ENCODE results near the gene SRP9.
"Not testable (repeated sequence)": the region's sequence is repeated elsewhere in the genome, so short reads cannot be mapped to it uniquely, and the experiment has no call there.

SRP9 gene

GRCh38 chr1:225774281-225775147 is 3.1 kb upstream of the SRP9 start:
- no peak for DNase-seq (ENCODE audit: low read depth in 2 of 2)

GRCh38 chr1:225776294-225776693 is 1.3 kb upstream of the SRP9 start:
- no peak for DNase-seq (ENCODE audit: low read depth in 2 of 2)

GRCh38 chr1:225777058-225777582 is 506 bp upstream of the SRP9 start:
- DNase-seq (ENCODE audit: low read depth in 2 of 2): no peak

- DNase-seq (ENCODE audit: low read depth in 2 of 2): no peak
These were observed 677 bp downstream of the SRP9 start for GRCh38 chr1:225778337-225778669.

DNA sequence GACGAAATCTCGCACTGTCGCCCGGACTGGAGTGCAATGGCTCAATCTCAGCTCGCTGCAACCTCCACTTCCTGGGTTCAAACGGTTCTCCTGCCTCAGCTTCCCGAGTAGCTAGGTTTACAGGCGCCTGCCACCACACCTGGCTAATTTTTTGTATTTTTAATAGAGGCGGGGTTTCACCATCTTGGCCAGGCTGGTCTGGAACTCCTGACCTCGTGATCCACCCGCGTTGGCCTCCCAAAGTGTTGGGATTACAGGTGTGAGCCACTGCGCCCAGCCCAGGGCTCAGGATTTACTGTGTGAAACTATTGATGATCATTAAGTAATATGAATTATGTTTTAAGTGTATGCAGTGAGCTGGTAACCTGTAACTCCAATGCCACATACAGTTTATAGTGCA is 1.5 kb downstream of the SRP9 start:
- DNase-seq (ENCODE audit: low read depth in 2 of 2): not testable (repeated sequence)

- no peak for DNase-seq (ENCODE audit: low read depth in 2 of 2)
These were observed 2.5 kb downstream of the SRP9 start for GRCh38 chr1:225780134-225780533.

DNA sequence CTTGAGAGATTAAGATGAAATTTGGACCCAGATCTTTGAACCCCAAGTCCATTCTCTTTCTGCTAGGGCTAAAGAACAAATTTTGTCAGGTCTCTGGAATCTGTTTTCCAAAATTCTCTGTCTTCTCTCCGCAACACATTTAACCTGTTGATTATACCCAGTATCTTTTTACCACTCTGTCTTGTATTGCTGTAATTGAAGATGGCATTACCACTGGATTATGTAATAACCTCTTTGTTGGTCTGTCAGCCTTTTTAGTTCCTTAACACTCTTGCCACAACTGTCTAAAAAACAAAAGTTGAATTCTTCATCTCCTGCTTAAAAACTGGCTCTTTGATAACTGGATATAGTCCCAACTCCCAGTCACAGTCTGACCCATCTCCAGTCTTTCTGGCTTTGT is 3.0 kb downstream of the SRP9 start:
- DNase-seq (ENCODE audit: low read depth in 2 of 2): no peak

- not testable (repeated sequence) for DNase-seq (ENCODE audit: low read depth in 2 of 2)
These were observed 11.5 kb downstream of the SRP9 start for GRCh38 chr1:225789142-225789541.

DNA sequence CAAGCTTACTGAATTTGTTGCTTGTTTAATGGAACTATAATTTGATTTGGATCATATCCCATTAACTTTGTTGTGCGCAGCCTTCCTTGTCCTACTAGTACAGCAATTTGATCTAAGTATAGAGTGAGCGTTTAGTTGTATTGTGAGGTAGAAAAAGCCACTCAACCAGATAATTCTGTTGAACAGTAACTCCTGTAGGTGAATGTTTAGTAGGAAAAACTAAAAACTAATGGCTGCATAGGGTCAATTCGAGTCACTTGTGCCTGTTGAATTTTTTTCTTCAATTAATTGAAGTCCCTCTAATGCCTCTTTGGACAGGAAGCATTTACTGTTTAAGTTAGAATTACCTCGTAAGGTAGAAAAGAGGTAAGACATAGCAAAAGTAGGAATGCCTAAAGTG is 17.3 kb downstream of the SRP9 start:
- no peak for DNase-seq (ENCODE audit: low read depth in 2 of 2)

DNA sequence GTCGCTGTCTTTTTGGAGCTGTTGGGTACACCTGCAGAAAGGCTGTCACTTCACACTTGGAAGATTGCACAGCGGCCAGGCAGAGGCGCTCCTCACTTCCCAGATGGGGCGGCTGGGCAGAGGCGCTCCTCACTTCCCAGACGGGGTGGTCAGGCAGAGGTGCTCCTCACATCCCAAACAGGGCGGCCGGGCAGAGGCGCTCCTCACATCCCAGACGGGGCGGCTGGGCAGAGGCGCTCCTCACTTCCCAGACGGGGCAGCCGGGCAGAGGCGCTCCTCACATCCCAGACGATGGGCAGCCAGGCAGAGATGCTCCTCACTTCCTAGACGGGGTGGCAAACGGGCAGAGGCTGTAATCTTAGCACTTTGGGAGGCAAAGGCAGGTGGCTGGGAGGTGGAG is 18.5 kb downstream of the SRP9 start:
- DNase-seq (ENCODE audit: low read depth in 2 of 2): not testable (repeated sequence)

GRCh38 chr1:225801146-225801545 is 23.5 kb downstream of the SRP9 start:
- DNase-seq (ENCODE audit: low read depth in 2 of 2): not testable (repeated sequence)

DNA sequence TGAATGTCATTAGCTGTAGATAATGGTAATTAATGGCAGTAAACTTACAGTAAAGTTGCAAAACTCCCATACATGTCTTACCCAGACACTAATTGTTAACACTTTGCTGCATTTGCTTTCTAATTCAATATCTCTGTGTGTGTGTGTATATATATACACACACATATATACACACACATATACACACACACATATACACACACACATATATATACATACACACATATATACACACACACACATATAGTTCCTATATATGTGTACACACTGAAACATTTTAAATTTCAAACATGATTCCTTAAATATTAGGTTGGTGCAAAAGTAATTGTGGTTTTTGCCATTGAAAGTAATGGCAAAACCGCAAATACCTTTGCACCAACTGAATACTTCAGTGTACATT is 28.6 kb downstream of the SRP9 start:
- DNase-seq (ENCODE audit: low read depth in 2 of 2): no peak

GRCh38 chr1:225806736-225807135 is 29.1 kb downstream of the SRP9 start:
- not testable (repeated sequence) for DNase-seq (ENCODE audit: low read depth in 2 of 2)

GRCh38 chr1:225808136-225808535 is 30.5 kb downstream of the SRP9 start:
- DNase-seq (ENCODE audit: low read depth in 2 of 2): no peak

GRCh38 chr1:225809842-225810578 is 32.4 kb downstream of the SRP9 start, which contains the start of gene EPHX1:
Gene EPHX1 (plus strand): TSS chr1:225810124. CDS start chr1:225828730, 18,606 bp downstream.
- peak; percentile 19 to 28 for DNase-seq (ENCODE audit: low read depth in 2 of 2)

DNA sequence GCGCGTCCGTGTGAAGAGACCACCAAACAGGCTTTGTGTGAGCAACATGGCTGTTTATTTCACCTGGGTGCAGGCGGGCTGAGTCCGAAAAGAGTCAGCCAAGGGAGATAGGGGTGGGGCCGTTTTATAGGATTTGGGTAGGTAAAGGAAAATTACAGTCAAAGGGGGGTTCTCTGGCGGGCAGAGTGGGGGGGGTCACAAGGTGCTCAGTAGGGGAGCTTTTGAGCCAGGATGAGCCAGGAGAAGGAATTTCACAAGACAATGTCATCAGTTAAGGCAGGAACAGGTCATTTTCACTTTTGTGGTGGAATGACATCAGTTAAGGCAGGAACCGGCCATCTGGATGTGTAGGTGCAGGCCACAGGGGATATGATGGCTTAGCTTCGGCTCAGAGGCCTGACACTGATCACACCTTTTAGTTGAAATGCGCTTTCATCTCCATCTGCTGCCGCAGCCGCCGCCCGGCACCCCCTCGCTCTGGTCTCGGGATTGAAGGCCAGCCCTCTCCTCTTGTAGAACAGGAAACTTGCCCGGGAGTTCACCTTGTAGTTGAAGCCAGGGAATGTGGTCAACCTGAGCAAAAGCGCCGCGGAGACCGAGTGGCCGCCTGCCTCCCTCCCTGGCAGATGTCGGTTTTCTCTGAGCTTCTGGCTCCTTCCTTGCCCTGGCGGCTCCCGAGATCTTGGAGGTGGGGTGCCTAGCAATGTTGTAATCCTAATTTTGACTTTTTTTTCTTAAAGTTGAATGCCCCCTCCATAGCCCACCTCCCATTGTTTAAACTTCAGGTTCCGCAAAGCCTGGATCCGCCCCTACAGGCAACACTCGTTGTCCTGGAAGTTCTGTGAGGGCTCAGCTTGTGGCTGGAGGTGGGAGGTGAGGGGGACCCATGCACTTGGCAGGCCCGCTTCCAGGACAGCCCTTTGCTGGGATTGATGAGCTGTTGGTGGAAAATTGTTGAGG is 33.2 kb downstream of the SRP9 start:
- not testable (repeated sequence) for DNase-seq (ENCODE audit: low read depth in 2 of 2)

- DNase-seq (ENCODE audit: low read depth in 2 of 2): no peak
These were observed 34.2 kb downstream of the SRP9 start for GRCh38 chr1:225811622-225812487.

GRCh38 chr1:225812488-225813213 is 35.0 kb downstream of the SRP9 start:
- DNase-seq (ENCODE audit: low read depth in 2 of 2): no peak

DNA sequence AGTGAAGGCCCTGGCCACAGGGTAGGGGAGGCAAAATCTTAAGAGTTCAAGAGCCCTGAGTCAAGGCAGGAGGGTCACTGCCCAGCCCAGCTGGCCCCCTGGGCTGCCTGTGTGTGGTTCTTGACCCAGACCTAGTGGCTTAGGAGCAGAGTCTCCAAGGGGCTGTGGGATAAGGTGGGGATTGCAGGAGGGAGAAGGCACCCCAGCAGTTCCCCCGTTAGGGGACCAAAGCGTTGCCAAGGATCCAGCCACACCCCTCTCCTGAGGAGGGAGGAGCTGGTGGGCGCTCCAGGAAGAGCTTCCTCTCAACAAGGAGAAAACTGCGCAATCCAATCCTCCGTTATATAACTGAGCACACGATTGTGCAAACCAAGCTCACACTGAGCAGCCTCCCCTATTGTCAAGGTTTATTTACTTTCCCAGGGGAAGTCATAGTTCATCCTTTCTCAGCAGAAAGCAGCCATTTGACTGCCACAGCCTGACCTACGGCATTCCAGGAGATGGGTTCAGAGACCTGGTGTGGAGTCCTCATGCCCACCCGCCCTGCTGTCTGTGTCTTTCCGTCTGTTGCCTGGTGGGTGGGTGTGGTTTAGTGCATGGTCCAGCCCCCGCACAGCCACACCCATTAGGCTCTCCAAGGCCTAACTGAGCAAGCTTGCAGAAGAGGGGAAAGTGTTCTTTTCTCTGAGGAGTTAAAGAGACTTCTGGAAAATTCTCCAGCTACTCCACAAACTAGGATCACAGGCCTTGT is 35.8 kb downstream of the SRP9 start:
- no peak for DNase-seq (ENCODE audit: low read depth in 2 of 2)

Data from stimulated activated CD8-positive, alpha-beta memory T cell treated with anti-CD3 and anti-CD28 coated beads, Interleukin-7, amount 100 ng/mL, for 1 hour (primary cell).